SU-DHL-6 (cell line): ENCODE results near the gene IL17REL.

Experiments
- H2AFZ ChIP-seq: fragments of 200-600 bp; sonication (generic); 2 replicates; pipeline ENCODE4 v1.6.1; 2014; ENCODE audit warnings: low read depth, mild to moderate bottlenecking, moderate library complexity, mixed read lengths, antibody characterized with exemption, low read length; ENCODE audit not compliant: severe bottlenecking
- H3F3A ChIP-seq: fragments of 200-600 bp; shearing (Covaris generic); 2 replicates; pipeline ENCODE4 v1.6.0; 2016; ENCODE audit warnings: antibody characterized with exemption, mild to moderate bottlenecking; ENCODE audit not compliant: insufficient read depth
- H3K27ac ChIP-seq: fragments of 200-600 bp; sonication (generic); 2 replicates; pipeline ENCODE4 v1.5.1; 2016; ENCODE audit warnings: low read depth, mild to moderate bottlenecking, low read length, moderate library complexity, mixed read lengths
- H3K27me3 ChIP-seq: fragments of 200-600 bp; sonication (generic), shearing (Covaris generic); 2 replicates; pipeline ENCODE4 v1.6.0; 2014; ENCODE audit warnings: mild to moderate bottlenecking, low read length
- H3K36me3 ChIP-seq: fragments of 200-600 bp; sonication (generic); 2 replicates; pipeline ENCODE4 v1.6.1; 2014; ENCODE audit warnings: mild to moderate bottlenecking, low read length, mixed read lengths
- H3K4me2 ChIP-seq: fragments of 300-600, 200-600 bp; shearing (Covaris generic), sonication (generic); 2 replicates; pipeline ENCODE4 v1.6.0; 2014; ENCODE audit warnings: low read length, low read depth, mild to moderate bottlenecking; ENCODE audit not compliant: poor library complexity, severe bottlenecking
- H3K4me3 ChIP-seq: fragments of 200-600 bp; sonication (generic); 2 replicates; pipeline ENCODE4 v1.5.1; 2014; ENCODE audit warnings: antibody characterized with exemption, low read length, mild to moderate bottlenecking, mixed read lengths; ENCODE audit not compliant: insufficient read depth, poor library complexity, severe bottlenecking
- H3K79me2 ChIP-seq: fragments of 200-600 bp; sonication (generic); 2 replicates; pipeline ENCODE4 v1.6.1; 2014; ENCODE audit warnings: mild to moderate bottlenecking, low read length, moderate library complexity; ENCODE audit not compliant: insufficient read depth
- H3K9ac ChIP-seq: fragments of 200-600 bp; sonication (generic); 2 replicates; pipeline ENCODE4 v1.7.0; 2014; ENCODE audit warnings: mild to moderate bottlenecking, low read length
- H3K9me2 ChIP-seq: fragments of 200-600 bp; sonication (generic); replicated peaks from 2 replicates; pipeline ENCODE4 v1.6.1; 2014; ENCODE audit warnings: low read length; ENCODE audit not compliant: insufficient read depth
- H3K9me3 ChIP-seq: fragments of 200-600 bp; sonication (generic); 2 replicates; pipeline ENCODE4 v1.6.1; 2014; ENCODE audit warnings: low read length, mixed read lengths; ENCODE audit not compliant: insufficient read depth
- H4K20me1 ChIP-seq: fragments of 200-600 bp; sonication (generic); 2 replicates; pipeline ENCODE4 v1.6.1; 2014; ENCODE audit warnings: low read depth, mild to moderate bottlenecking, antibody characterized with exemption, low read length, moderate library complexity, mixed read lengths
- EZH2phosphoT487 ChIP-seq: fragments of 200-600 bp; sonication (generic), shearing (Covaris generic); conservative IDR thresholded peaks from 2 replicates; pipeline ENCODE4 v1.6.1; 2018; ENCODE audit warnings: mild to moderate bottlenecking, antibody characterized with exemption, low read length, moderate library complexity, mixed read lengths
- TF ChIP-seq, protein P1 (sequence below): fragments of 200-600 bp; sonication (generic); IDR thresholded peaks from one replicate; pipeline ENCODE4 v1.5.1; 2017; ENCODE audit warnings: antibody characterized with exemption, mild to moderate bottlenecking, low read length, moderate library complexity; ENCODE audit not compliant: insufficient read depth, poor library complexity, severe bottlenecking

IL17REL gene

DNA sequence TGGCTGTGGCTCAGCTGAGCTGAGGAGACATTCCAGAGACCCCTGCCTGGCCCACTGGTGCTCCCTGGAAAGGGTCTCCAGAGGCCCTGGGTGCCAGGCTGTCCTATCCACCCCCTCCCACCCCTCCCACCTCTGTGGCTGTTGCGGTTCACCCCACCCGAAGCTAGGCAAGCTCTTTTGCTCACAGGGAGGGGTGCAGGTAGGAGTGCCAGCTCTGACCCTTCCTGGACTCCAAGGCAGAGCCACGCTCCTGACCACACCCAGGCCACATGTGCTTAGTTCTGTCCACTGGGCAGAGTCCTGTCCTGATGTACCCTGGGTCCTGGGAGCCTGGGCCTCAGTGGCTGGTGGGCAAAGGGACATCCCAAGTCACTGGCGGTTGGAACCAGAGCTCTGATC is 16.4 kb downstream of the IL17REL start:
- Histone ChIP-seq H4K20me1 (no peaks in the 10 kb centered on the region), H3K27me3 (no peaks in the 10 kb centered on the region), H3K27ac (no peak overlapping the region), H3K4me2 (no peak overlapping the region), H3K9me3 (no peaks in the 10 kb centered on the region), H3K9me2 (no peaks in the 10 kb centered on the region), H3K79me2 (no peaks in the 10 kb centered on the region), H3F3A (no peaks in the 10 kb centered on the region), H3K4me3 (no peak overlapping the region), H3K36me3 (no peaks in the 10 kb centered on the region), H3K9ac (no peak overlapping the region), H2AFZ (no peak overlapping the region)
- TF ChIP-seq, protein P1, sequence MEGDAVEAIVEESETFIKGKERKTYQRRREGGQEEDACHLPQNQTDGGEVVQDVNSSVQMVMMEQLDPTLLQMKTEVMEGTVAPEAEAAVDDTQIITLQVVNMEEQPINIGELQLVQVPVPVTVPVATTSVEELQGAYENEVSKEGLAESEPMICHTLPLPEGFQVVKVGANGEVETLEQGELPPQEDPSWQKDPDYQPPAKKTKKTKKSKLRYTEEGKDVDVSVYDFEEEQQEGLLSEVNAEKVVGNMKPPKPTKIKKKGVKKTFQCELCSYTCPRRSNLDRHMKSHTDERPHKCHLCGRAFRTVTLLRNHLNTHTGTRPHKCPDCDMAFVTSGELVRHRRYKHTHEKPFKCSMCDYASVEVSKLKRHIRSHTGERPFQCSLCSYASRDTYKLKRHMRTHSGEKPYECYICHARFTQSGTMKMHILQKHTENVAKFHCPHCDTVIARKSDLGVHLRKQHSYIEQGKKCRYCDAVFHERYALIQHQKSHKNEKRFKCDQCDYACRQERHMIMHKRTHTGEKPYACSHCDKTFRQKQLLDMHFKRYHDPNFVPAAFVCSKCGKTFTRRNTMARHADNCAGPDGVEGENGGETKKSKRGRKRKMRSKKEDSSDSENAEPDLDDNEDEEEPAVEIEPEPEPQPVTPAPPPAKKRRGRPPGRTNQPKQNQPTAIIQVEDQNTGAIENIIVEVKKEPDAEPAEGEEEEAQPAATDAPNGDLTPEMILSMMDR = no peak
- TF ChIP-seq EZH2phosphoT487 = no peak

- Histone ChIP-seq H3K27ac (no peak overlapping the region), H3K79me2 (no peaks in the 10 kb centered on the region), H3K9me3 (no peaks in the 10 kb centered on the region), H3K36me3 (no peaks in the 10 kb centered on the region), H3F3A (no peaks in the 10 kb centered on the region), H3K4me2 (no peak overlapping the region), H3K9me2 (no peaks in the 10 kb centered on the region), H3K9ac (no peak overlapping the region), H3K27me3 (no peaks in the 10 kb centered on the region), H4K20me1 (no peaks in the 10 kb centered on the region), H3K4me3 (no peak overlapping the region), H2AFZ (no peak overlapping the region)
- no peak for TF ChIP-seq EZH2phosphoT487
- TF ChIP-seq, protein P1 = no peak
These were observed 17.0 kb downstream of the IL17REL start for GRCh38 chr22:49995361-49996118.

- no peaks in the 10 kb centered on the region for H4K20me1 ChIP-seq
- H2AFZ ChIP-seq = no peak overlapping the region
- H3K4me2 ChIP-seq = no peak overlapping the region
- no peak overlapping the region for H3K9ac ChIP-seq
- no peak overlapping the region for H3K4me3 ChIP-seq
- H3K27me3 ChIP-seq = no peaks in the 10 kb centered on the region
- no peaks in the 10 kb centered on the region for H3K9me3 ChIP-seq
- no peaks in the 10 kb centered on the region for H3K79me2 ChIP-seq
- no peaks in the 10 kb centered on the region for H3K9me2 ChIP-seq
- H3K27ac ChIP-seq = no peak overlapping the region
- H3F3A ChIP-seq = no peaks in the 10 kb centered on the region
- TF ChIP-seq, protein P1 = no peak
- TF ChIP-seq EZH2phosphoT487 = no peak
- H3K36me3 ChIP-seq = no peaks in the 10 kb centered on the region
These were observed 17.6 kb downstream of the IL17REL start for GRCh38 chr22:49995041-49995360.
